ENCODE data around the gene RAB6B.

The RAB6B gene

DNA sequence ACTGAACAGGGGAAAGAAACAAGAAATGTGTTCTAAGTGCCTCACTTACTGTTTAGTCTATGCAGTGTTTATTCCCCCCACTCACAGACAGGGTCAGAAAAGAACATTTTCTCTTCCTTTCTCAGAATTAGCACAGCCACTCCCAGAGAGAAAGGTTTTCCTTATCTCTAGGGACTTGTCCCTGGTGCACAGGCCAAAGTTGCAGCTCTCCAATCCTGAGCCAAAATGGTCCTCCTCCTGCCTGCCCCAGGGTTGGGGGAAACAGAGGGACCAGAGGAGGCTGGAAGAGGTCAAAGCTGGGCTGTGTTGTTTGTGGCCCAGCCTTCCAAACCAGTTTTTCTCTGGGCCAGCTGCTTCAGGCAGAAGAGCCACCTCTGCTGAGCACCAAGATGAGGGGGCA is 12.0 kb downstream of the RAB6B start:
- no peak overlapping the region for H3K4me3 ChIP-seq (replicated peaks in 1 of 2; ENCODE audit: low read depth in 2 of 2, low read length in 2 of 2)
- DNase-seq (ENCODE audit: low read depth in 2 of 2), result no peak
- TF ChIP-seq, protein P1, sequence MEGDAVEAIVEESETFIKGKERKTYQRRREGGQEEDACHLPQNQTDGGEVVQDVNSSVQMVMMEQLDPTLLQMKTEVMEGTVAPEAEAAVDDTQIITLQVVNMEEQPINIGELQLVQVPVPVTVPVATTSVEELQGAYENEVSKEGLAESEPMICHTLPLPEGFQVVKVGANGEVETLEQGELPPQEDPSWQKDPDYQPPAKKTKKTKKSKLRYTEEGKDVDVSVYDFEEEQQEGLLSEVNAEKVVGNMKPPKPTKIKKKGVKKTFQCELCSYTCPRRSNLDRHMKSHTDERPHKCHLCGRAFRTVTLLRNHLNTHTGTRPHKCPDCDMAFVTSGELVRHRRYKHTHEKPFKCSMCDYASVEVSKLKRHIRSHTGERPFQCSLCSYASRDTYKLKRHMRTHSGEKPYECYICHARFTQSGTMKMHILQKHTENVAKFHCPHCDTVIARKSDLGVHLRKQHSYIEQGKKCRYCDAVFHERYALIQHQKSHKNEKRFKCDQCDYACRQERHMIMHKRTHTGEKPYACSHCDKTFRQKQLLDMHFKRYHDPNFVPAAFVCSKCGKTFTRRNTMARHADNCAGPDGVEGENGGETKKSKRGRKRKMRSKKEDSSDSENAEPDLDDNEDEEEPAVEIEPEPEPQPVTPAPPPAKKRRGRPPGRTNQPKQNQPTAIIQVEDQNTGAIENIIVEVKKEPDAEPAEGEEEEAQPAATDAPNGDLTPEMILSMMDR (IDR thresholded peaks at IDR 0.05; ENCODE audit: low read depth, low read length), result no peak

- H3K4me3 ChIP-seq (replicated peaks in 1 of 2; ENCODE audit: low read depth in 2 of 2, low read length in 2 of 2), result no peak overlapping the region
- TF ChIP-seq, protein P1 (IDR thresholded peaks at IDR 0.05; ENCODE audit: low read depth, low read length), result no peak
- DNase-seq (ENCODE audit: low read depth in 2 of 2), result no peak
These were observed 12.6 kb downstream of the RAB6B start for GRCh38 chr3:133882986-133883586.

- no peak overlapping the region for H3K4me3 ChIP-seq (replicated peaks in 1 of 2; ENCODE audit: low read depth in 2 of 2, low read length in 2 of 2)
- DNase-seq (ENCODE audit: low read depth in 2 of 2), result no peak
- TF ChIP-seq, protein P1 (IDR thresholded peaks at IDR 0.05; ENCODE audit: low read depth, low read length), result no peak
These were observed 13.5 kb downstream of the RAB6B start for GRCh38 chr3:133881939-133882825.

DNA sequence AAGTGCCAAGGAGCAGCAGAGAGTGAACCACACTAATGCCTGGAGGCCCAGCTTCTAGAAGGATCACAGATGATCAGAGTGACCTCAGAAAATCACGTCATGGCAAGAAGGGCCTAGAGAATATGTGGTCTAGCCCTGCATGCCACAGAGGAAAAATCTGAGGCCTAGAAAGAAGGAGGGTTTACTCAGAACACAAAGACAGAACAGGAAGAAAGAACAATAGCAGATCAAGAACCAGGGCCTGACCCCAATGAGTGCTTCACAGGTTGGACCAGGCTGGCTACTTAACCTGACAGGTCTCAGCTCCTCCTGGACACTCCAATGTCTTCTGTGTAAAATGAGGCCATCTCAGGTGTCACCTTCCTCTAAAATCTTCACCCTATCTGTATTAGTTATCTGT is 14.2 kb downstream of the RAB6B start:
- no peak for DNase-seq (ENCODE audit: low read depth in 2 of 2)
- H3K4me3 ChIP-seq (replicated peaks in 1 of 2; ENCODE audit: low read depth in 2 of 2, low read length in 2 of 2), result no peak overlapping the region
- TF ChIP-seq, protein P1 (IDR thresholded peaks at IDR 0.05; ENCODE audit: low read depth, low read length), result no peak

DNA sequence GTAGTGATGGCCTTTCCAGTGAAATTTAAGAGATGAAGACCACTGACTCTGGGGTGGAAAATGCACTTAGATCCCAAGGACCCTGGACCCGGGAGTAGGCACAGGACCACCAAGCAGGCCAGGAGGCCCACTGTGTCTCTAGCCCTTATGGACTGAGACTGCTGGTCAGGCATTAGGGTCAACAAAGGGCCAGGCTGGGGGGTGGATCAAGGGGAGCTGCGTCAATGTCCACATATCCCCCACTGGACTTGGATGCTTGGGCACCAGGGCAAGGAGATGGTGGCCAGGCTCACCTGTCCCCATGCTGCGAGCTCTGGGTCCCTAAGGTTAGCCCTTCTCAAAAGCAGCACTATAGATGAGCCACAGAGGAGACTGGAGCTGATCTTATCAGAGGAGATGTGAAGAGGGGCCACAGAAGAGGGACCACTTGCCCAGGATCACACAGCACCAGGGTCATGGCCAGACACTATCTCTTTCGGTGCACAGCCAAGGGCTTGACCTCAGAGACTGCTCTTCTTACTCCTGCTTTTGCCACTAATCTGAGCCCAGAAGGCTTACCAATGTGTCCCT is 14.7 kb downstream of the RAB6B start:
- no peak for DNase-seq (ENCODE audit: low read depth in 2 of 2)

GRCh38 chr3:133880287-133880686 is 15.4 kb downstream of the RAB6B start:
- no peak overlapping the region for H3K4me3 ChIP-seq (replicated peaks in 1 of 2; ENCODE audit: low read depth in 2 of 2, low read length in 2 of 2)
- TF ChIP-seq, protein P1 (IDR thresholded peaks at IDR 0.05; ENCODE audit: low read depth, low read length), result no peak
- DNase-seq (ENCODE audit: low read depth in 2 of 2), result no peak

More for the DNA sequence above, 14.7 kb downstream of the RAB6B start:
- TF ChIP-seq, protein P1 (IDR thresholded peaks at IDR 0.05; ENCODE audit: low read depth, low read length), result no peak
- no peak overlapping the region for H3K4me3 ChIP-seq (replicated peaks in 1 of 2; ENCODE audit: low read depth in 2 of 2, low read length in 2 of 2)

Data from cardiac fibroblast (primary cell).